Mucosa of gallbladder (tissue), 1 donor: ENCODE measurements around the gene ATXN1. TPM values are rescaled to one million over a fixed set of nuclear protein-coding genes. Genes with fewer than 3 reads are reported as not detected.
"Not testable (repeated sequence)": the region's sequence is repeated elsewhere in the genome, so short reads cannot be mapped to it uniquely, and the experiment has no call there.

Experiments
- DNase-seq: peaks from one replicate; pipeline ENCODE4 v3.0.0-alpha.2; 2020; ENCODE audit warnings: low spot score
- total RNA-seq: library from RNA; stranded (reverse); gene quantifications from one replicate; pipeline ENCODE4 v1.2.1, GENCODE V29; 2021
- donor health status: DM: no; HTN: no; CAD: no.

The ATXN1 gene
- total RNA-seq, 1 donor from 2014 or later, result 71.0 TPM

DNA sequence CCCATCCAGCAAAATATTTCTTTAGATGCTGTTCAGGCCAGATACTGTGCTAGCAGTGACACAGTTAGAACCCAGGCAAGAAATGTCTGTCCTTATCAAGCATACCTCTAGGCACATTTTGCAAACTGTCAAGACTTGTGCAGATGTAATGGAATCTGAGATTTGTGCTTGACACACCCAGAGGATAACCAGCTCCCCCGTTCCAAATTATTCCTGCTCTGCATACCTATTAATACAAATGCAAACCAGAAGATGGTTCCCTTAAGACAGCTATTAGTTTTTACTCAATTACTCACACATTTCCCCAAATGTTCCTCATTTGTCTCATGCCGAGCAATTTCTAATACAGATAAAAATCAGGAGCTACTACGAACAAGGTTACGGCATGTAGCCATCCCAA is 40.4 kb downstream of the ATXN1 start:
- DNase-seq, result no peak

GRCh38 chr6:16719488-16719887 is 41.8 kb downstream of the ATXN1 start:
- no peak for DNase-seq

GRCh38 chr6:16718356-16718755 is 42.9 kb downstream of the ATXN1 start:
- no peak for DNase-seq

GRCh38 chr6:16717275-16717942 is 43.9 kb downstream of the ATXN1 start:
- no peak for DNase-seq

DNA sequence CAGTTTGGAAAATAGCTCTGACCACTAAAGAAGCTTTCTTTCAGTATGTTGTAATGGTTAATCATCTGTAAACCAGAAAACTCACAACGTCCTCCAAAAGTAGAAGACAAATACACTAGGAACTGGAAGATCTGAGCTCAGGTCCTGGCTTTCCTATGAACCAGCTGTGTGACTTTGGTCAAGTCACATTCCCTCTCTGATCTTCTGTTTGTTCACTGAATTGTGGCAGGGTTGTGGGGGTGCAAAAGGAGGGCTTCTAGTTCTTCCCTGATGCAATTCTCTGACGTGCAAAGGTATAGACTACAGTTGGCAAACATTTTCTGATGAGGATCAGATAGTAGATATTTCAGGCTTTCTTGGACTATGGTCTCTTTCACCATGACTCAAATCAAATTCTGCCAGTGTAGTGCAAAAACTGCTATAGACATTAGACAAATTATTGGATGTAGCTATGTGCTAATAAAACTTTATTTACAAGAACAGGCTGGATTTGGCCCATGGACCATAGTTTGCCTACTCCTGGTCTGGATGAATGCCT is 44.9 kb downstream of the ATXN1 start:
- DNase-seq, result no peak

DNA sequence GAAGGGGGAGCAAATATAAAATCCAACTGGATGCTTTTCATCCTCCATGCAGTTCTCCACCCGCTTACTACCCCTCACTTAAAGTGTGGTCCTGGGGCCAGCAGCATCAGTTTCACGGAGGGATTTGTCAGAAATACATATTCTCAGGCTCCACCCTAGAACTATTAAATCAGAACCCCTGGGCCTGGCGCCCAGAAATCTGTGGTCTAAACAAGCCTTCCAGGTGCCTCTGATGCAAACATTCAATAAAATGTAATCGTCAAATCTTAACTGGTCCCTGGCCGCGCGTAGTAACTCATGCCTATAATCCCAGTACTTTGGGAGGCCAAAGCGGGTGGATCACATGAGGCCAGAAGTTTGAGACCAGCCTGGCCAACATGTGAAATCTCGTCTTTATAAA is 47.7 kb downstream of the ATXN1 start:
- DNase-seq, result no peak

GRCh38 chr6:16712931-16713484 is 48.3 kb downstream of the ATXN1 start:
- DNase-seq, result peak; percentile 37

DNA sequence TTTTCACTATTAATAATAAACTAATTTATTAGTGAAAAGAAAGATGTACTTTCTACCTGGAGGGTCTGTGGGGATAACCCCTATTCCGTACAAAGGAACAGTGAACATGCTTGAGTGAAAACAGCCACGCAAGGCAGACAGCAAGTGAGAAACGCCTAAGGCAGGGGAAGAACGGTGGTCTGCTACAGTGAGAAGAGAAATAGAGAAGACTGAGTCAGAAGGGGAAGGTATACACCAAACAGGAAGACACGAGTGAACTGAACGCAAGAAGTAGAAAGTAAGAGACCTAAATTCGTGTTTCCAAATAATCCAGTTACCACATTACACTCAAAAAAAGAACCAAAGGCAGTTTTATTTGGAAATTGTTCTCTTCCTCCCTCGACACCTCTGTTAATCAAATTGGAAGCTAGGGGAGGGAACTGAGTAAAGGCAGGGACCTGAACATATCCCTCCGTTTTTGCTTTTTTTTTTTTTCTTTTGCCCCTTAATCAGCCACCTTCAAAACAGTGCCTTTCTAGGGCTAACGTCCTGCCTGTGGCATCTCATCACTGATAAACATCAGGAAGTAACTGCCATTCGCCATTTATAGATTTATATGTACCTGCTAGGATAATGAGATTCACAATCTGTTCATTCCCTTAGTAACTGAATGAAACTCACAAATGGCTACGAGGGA is 48.9 kb downstream of the ATXN1 start:
- DNase-seq, result no peak

GRCh38 chr6:16711546-16712254 is 49.6 kb downstream of the ATXN1 start:
- DNase-seq, result no peak

DNA sequence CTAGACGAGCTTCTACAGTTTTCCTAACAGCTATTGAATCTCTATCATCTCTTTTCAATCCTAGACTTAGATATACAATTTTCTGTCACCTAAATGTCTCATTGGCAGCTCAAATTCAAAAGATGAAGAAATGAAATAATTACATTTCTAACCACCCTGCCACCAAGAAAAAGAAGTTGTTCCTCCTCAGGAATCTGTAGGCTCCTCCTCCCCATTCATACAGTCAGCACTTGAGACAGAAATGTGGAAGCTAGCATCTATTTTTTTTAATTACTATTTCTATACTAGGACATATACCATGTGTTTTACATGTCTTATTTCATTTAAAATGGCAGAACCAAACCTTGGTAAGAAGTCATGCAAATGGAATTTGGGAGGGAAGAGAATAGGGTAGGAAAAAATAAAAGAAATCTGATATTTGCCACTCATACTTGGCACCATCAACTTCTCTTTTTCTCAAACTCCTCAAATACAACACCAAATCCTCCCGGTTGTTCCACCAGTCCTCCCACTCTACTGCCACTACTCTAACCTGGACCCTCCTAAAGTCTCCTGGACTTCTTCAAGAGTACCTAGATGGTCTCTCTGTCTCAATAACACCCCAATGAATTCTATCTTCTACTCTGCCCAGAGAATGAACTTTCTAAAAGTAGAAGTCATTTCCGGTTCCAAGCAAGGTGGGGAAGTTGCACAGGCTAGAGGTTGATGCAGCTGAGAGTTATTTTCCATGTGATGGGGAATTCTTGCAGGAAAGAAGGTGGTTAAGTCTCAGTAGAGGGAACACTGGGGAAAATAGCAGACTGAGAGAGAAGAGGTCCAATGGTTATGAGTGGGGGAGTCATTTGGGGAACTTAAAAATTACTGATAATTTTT is 54.1 kb downstream of the ATXN1 start:
- DNase-seq, result no peak

DNA sequence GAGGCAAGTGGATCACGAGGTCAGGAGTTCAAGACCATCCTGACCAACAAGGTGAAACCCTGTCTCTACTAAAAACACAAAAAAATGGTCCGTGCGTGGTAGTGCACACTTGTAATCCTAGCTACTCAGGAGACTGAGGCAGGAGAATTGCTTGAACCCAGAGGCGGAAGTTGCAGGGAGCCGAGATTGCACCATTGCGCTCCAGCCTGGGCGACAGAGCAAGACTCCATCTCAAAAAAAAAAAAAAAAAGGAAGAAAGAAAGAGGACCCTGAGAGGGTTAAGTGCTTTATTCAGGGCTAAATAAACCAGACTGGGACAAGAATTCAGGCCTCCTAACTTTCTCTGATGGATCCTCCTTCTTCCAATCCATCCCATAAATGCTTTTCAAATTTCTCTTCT is 54.8 kb downstream of the ATXN1 start:
- DNase-seq, result not testable (repeated sequence)

GRCh38 chr6:16706029-16706428 is 55.2 kb downstream of the ATXN1 start:
- no peak for DNase-seq

GRCh38 chr6:16705081-16705993 is 55.9 kb downstream of the ATXN1 start:
- no peak for DNase-seq

- DNase-seq, result no peak
Observed at GRCh38 chr6:16704401-16705045, 56.7 kb downstream of the ATXN1 start.

- not testable (repeated sequence) for DNase-seq
Observed at GRCh38 chr6:16702627-16703378, 58.5 kb downstream of the ATXN1 start.

DNA sequence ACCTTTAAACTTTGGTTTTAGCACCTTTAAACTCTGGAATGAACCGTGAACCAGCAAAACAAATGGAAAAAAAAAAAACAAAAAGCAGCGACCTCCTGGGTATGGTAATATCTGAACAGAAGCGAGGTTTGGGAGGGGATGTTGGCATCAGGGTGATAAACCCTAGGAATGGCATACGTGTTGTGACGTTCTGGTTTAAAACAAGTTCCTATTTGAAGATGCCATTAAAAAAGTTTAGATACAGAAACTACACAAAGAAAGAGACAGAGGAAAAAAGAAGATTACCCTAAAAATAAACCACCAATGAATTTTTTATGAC is 60.4 kb downstream of the ATXN1 start:
- no peak for DNase-seq

- no peak for DNase-seq
Observed at GRCh38 chr6:16700202-16700915, 60.9 kb downstream of the ATXN1 start.
